HepG2 (cell line): Measurements from ENCODE around the gene NATD1. TPM values are rescaled to one million over a fixed set of nuclear protein-coding genes. Genes with fewer than 3 reads are reported as not detected.

Experiments
- ATF1 ChIP-seq: IDR thresholded peaks from 2 replicates; pipeline ENCODE4 v1.6.1; 2016; ENCODE audit warnings: mild to moderate bottlenecking, control low read depth
- DRAP1 ChIP-seq: IDR thresholded peaks from 2 replicates; pipeline ENCODE4 v1.6.1; 2016; ENCODE audit warnings: missing genetic modification reagents, missing compliant biosample characterization
- EHMT2 ChIP-seq: fragments of 200-600 bp; sonication (generic); IDR thresholded peaks from 2 replicates; pipeline ENCODE4 v1.7.0; 2017; ENCODE audit warnings: antibody characterized with exemption, low read depth, low read length, borderline replicate concordance
- ERF ChIP-seq: IDR thresholded peaks from 2 replicates; pipeline ENCODE4 v1.6.1; 2018; ENCODE audit warnings: missing biosample characterization, missing genetic modification reagents
- FOXA3 ChIP-seq: IDR thresholded peaks from 2 replicates; pipeline ENCODE4 v1.6.1; 2016; ENCODE audit warnings: missing genetic modification reagents, missing compliant biosample characterization
- FOXM1 ChIP-seq: sonication (generic); formaldehyde crosslinking; IDR thresholded peaks from 2 replicates; pipeline ENCODE4 v1.5.0; 2020; ENCODE audit warnings: missing genetic modification reagents
- FOXP1 ChIP-seq, 2 experiments: fragments of 450-650 bp in 1 of 2; IDR thresholded peaks; 2 replicates each; pipeline ENCODE4 v1.6.1; 2017 to 2018; ENCODE audit warnings: antibody characterized with exemption in 1 of 2
- KAT8 ChIP-seq: IDR thresholded peaks from 2 replicates; pipeline ENCODE4 v1.6.1; 2016; ENCODE audit warnings: missing genetic modification reagents, missing compliant biosample characterization
- KDM4B ChIP-seq: sonication (generic); formaldehyde crosslinking; IDR thresholded peaks from 2 replicates; pipeline ENCODE4 v1.4.0; 2020; ENCODE audit warnings: missing genetic modification reagents
- KLF13 ChIP-seq: sonication (generic); formaldehyde crosslinking; IDR thresholded peaks from 2 replicates; pipeline ENCODE4 v1.4.0; 2020; ENCODE audit warnings: mild to moderate bottlenecking, missing genetic modification reagents
- KLF6 ChIP-seq: IDR thresholded peaks from 2 replicates; pipeline ENCODE4 v1.8.0; 2016; ENCODE audit warnings: missing biosample characterization, missing genetic modification reagents
- MYNN ChIP-seq: sonication (generic); formaldehyde crosslinking; IDR thresholded peaks from 2 replicates; pipeline ENCODE4 v1.4.0; 2020; ENCODE audit warnings: mild to moderate bottlenecking, low read depth, missing genetic modification reagents
- NFKB2 ChIP-seq: sonication (generic); formaldehyde crosslinking; IDR thresholded peaks from 2 replicates; pipeline ENCODE4 v1.4.0; 2020; ENCODE audit warnings: missing genetic modification reagents, borderline replicate concordance
- SIX4 ChIP-seq: sonication (generic); formaldehyde crosslinking; IDR thresholded peaks from 2 replicates; pipeline ENCODE4 v1.4.0; 2020; ENCODE audit warnings: missing genetic modification reagents
- TCF12 ChIP-seq, 2 experiments: fragments of 450-650 bp in 1 of 2; sonication (generic) in 1 of 2; formaldehyde crosslinking in 1 of 2; IDR thresholded peaks; 2 replicates each; pipeline versions ENCODE4 v1.6.1 to v1.8.0; 2017 to 2022; ENCODE audit warnings: antibody characterized with exemption in 1 of 2, mild to moderate bottlenecking in 1 of 2, missing genetic modification reagents in 1 of 2, moderate library complexity in 1 of 2
- U2AF1 ChIP-seq: fragments of 200-400 bp; formaldehyde crosslinking; optimal IDR thresholded peaks from 2 replicates; pipeline ENCODE3; 2017; ENCODE audit warnings: mild to moderate bottlenecking, low read depth, low read length
- U2AF2 ChIP-seq: fragments of 200-400 bp; formaldehyde crosslinking; IDR thresholded peaks from 2 replicates; pipeline ENCODE4 v1.6.1; 2017; ENCODE audit warnings: low read depth, mild to moderate bottlenecking, low read length
- ZKSCAN5 ChIP-seq: sonication (generic); formaldehyde crosslinking; IDR thresholded peaks from 2 replicates; pipeline ENCODE4 v1.5.1; 2020; ENCODE audit warnings: mild to moderate bottlenecking, missing genetic modification reagents
- ZNF484 ChIP-seq: sonication (generic); formaldehyde crosslinking; IDR thresholded peaks from 2 replicates; pipeline ENCODE4 v1.5.1; 2020; ENCODE audit warnings: mild to moderate bottlenecking, low read depth, missing genetic modification reagents, borderline replicate concordance
- ZNF772 ChIP-seq: sonication (generic); formaldehyde crosslinking; IDR thresholded peaks from 2 replicates; pipeline ENCODE4 v1.5.0; 2020; ENCODE audit warnings: mild to moderate bottlenecking, missing genetic modification reagents
- polyA plus RNA-seq, 8 experiments: library from polyadenylated mRNA; depleted of rRNA in 3 of 8; stranded (reverse) in 7 of 8; unstranded in 1 of 8; fragments of >200 nt; fragmentation: Illumina TruSeq in 4 of 8; extraction: Trizol in 4 of 8; gene quantifications; 2 replicates each; pipeline versions ENCODE4 v1.2.1 to v1.2.3, GENCODE V29; 2011 to 2016; ENCODE audit warnings: low read depth in 4 of 8, missing spikeins in 1 of 8, mixed read lengths in 1 of 8; ENCODE audit not compliant: insufficient read depth in 1 of 8
- total RNA-seq, 5 experiments: library from RNA; depleted of rRNA; stranded (reverse); fragments of >200 nt; fragmentation: Illumina TruSeq; extraction: Trizol; gene quantifications; 2 replicates each; pipeline ENCODE4 v1.2.3, GENCODE V29; 2016; ENCODE audit warnings: low read depth in 1 of 5
- TF ChIP-seq, protein P1 (sequence below): sonication (generic); formaldehyde crosslinking; conservative IDR thresholded peaks from 2 replicates; pipeline ENCODE4 v1.8.0; 2022; ENCODE audit warnings: mild to moderate bottlenecking, moderate library complexity, missing genetic modification reagents
- TF ChIP-seq, protein P2 (sequence below): sonication (generic); formaldehyde crosslinking; conservative IDR thresholded peaks from 2 replicates; pipeline ENCODE4 v1.4.0; 2020; ENCODE audit warnings: missing genetic modification reagents
- TF ChIP-seq, protein P3 (sequence below): sonication (generic); formaldehyde crosslinking; IDR thresholded peaks from 2 replicates; pipeline ENCODE4 v1.4.0; 2020; ENCODE audit warnings: missing genetic modification reagents

Gene NATD1
- total and polyA plus RNA-seq, 2 of the 13 experiments (the other 11 are each of a cell fraction or from before 2014, with no cell fraction given): 0.31 to 2.3 TPM

DNA sequence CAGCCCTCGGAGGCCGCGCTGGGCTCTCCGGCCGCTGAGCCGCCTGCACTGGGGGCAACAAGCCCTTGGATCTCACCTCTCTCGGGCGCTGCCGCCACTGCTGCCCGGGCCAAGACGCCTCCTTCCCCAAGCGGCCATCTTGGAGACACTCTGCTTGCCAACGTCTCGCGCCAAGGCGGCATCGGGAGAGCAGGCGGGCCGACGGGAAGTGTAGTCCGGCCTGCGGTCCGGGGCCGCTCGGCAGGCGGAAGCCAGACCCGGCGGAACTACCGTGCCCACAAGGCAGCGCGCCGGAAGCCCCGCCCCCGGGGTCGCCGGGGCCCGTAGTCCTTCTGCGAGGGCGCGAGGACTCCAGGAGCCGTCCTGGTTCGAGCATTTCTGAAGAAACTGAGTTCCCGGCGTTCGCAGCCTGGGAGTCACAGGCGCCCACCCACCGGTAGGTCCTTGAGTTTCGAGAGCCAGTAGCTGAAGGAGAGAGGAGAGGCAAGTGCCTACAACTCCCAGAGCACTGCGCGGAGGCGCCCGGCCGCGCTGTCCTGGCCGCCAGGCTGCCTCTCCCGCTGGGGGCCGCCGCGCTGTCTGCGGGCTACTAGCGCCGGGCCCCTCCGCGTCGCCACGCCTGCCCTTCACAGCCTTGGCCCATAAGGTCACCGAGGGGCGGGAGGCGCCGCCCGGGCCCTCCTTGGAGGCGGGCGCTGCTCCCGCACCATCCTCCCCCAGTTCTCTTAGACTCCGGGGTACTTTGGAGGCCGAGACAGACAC is 39.0 kb downstream of the NATD1 start, which contains the start of gene TMEM11 (continued):
- TF ChIP-seq DRAP1 (CRISPR knock-in tag) (peak; percentile 54; the same call in 1 of the 2 replicates), KDM4B (CRISPR knock-in tag) (no peak), MYNN (CRISPR knock-in tag) (no peak), ZNF484 (CRISPR knock-in tag) (no peak), SIX4 (CRISPR knock-in tag) (no peak), FOXP1 (IDR thresholded peaks at IDR 0.05) (no peak), FOXP1 (CRISPR knock-in tag; IDR thresholded peaks at IDR 0.05) (no peak), ERF (CRISPR knock-in tag) (peak; percentile 53; the same call in 1 of the 2 replicates), FOXA3 (CRISPR knock-in tag) (no peak), KAT8 (CRISPR knock-in tag) (peak; percentile 86), ATF1 (CRISPR knock-in tag) (peak; percentile 20; the same call in 1 of the 2 replicates), U2AF1 (no peak), ZNF772 (CRISPR knock-in tag) (no peak), U2AF2 (no peak), EHMT2 (no peak), KLF13 (no peak), TCF12 (IDR thresholded peaks at IDR 0.05) (no peak), TCF12 (CRISPR knock-in tag; IDR thresholded peaks at IDR 0.05) (no peak; the same call in 1 of the 2 replicates), ZKSCAN5 (CRISPR knock-in tag) (no peak), KLF6 (CRISPR knock-in tag) (peak; percentile 2; the same call in 1 of the 2 replicates), NFKB2 (no peak), FOXM1 (no peak)
- TF ChIP-seq, protein P1, sequence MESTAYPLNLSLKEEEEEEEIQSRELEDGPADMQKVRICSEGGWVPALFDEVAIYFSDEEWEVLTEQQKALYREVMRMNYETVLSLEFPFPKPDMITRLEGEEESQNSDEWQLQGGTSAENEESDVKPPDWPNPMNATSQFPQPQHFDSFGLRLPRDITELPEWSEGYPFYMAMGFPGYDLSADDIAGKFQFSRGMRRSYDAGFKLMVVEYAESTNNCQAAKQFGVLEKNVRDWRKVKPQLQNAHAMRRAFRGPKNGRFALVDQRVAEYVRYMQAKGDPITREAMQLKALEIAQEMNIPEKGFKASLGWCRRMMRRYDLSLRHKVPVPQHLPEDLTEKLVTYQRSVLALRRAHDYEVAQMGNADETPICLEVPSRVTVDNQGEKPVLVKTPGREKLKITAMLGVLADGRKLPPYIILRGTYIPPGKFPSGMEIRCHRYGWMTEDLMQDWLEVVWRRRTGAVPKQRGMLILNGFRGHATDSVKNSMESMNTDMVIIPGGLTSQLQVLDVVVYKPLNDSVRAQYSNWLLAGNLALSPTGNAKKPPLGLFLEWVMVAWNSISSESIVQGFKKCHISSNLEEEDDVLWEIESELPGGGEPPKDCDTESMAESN (CRISPR knock-in tag): 0 out of 2 replicates have a peak, but pooled peaks have one; percentile 10
- TF ChIP-seq, protein P2, sequence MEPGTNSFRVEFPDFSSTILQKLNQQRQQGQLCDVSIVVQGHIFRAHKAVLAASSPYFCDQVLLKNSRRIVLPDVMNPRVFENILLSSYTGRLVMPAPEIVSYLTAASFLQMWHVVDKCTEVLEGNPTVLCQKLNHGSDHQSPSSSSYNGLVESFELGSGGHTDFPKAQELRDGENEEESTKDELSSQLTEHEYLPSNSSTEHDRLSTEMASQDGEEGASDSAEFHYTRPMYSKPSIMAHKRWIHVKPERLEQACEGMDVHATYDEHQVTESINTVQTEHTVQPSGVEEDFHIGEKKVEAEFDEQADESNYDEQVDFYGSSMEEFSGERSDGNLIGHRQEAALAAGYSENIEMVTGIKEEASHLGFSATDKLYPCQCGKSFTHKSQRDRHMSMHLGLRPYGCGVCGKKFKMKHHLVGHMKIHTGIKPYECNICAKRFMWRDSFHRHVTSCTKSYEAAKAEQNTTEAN (CRISPR knock-in tag): no peak
- TF ChIP-seq, protein P3, sequence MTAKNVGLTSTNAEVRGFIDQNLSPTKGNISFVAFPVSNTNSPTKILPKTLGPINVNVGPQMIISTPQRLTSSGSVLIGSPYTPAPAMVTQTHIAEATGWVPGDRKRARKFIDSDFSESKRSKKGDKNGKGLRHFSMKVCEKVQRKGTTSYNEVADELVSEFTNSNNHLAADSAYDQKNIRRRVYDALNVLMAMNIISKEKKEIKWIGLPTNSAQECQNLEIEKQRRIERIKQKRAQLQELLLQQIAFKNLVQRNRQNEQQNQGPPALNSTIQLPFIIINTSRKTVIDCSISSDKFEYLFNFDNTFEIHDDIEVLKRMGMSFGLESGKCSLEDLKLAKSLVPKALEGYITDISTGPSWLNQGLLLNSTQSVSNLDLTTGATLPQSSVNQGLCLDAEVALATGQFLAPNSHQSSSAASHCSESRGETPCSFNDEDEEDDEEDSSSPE (CRISPR knock-in tag): peak; percentile 79
